ENCODE results near the gene SIL1.

GRCh38 chr5:138918686-138919085 is 279.5 kb downstream of the SIL1 start:
- TF ChIP-seq POLR2AphosphoS5 (IDR thresholded peaks at IDR 0.05) (no peak), CTCF (IDR thresholded peaks at IDR 0.05) (no peak), POLR2A (IDR thresholded peaks at IDR 0.05) (no peak)
